ENCODE results near the gene CADPS.

Gene CADPS

DNA sequence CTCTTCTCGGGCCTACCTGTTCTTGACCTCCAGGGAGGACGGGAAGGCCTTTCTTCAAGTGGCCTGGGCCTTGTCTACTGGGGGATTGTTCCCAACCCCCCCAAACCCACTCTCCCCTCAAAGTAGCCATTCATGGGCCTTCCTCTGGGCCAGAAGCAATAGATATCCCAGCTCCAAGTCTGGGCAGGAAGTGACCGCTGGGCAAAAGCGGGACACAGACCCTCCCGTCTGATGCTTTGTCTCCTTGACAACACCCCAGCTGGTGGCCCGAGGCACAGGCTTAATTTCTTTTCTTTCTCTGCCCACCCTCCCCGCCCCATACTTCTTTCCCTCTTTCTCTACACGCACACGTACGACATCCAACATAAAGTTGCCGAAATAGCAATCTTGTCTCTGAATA lies 460.4 kb downstream of the CADPS start:
- H3K4me1 ChIP-seq = no peaks in the 10 kb centered on the region
- no peaks in the 10 kb centered on the region for H3K36me3 ChIP-seq
- no peaks in the 10 kb centered on the region for H3K27me3 ChIP-seq
- H3K4me3 ChIP-seq = no peak overlapping the region
- intact Hi-C loops (cut with DNase I; ENCODE audit: low total_unique reads) = no loop called here
- no peak for DNase-seq
- TF ChIP-seq, protein P1, sequence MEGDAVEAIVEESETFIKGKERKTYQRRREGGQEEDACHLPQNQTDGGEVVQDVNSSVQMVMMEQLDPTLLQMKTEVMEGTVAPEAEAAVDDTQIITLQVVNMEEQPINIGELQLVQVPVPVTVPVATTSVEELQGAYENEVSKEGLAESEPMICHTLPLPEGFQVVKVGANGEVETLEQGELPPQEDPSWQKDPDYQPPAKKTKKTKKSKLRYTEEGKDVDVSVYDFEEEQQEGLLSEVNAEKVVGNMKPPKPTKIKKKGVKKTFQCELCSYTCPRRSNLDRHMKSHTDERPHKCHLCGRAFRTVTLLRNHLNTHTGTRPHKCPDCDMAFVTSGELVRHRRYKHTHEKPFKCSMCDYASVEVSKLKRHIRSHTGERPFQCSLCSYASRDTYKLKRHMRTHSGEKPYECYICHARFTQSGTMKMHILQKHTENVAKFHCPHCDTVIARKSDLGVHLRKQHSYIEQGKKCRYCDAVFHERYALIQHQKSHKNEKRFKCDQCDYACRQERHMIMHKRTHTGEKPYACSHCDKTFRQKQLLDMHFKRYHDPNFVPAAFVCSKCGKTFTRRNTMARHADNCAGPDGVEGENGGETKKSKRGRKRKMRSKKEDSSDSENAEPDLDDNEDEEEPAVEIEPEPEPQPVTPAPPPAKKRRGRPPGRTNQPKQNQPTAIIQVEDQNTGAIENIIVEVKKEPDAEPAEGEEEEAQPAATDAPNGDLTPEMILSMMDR (IDR thresholded peaks at IDR 0.05) = no peak
- no peaks in the 10 kb centered on the region for H3K9me3 ChIP-seq
- H3K27ac ChIP-seq = no peak overlapping the region

DNA sequence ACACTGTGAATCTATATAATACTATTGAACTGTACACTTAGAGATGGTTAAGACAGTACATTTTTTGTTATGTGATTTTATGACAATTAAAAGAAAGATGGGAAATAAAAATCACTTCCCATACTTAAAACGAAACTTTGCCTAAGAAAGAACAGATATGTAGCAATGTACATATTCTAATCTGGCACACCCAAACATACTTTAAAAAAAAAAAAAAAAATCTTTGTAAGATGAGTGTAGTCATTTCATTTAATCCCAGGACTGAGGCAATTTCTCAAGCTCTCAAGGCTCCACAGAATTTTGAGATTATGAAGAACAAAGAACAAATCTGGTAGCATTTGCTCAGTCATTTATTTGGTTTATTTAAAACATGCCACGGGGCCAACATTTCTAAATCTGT lies 461.5 kb downstream of the CADPS start:
- TF ChIP-seq, protein P1 (IDR thresholded peaks at IDR 0.05) = no peak
- no peak for DNase-seq
- Histone ChIP-seq H3K4me1 (no peaks in the 10 kb centered on the region), H3K27me3 (no peaks in the 10 kb centered on the region), H3K4me3 (no peak overlapping the region), H3K27ac (no peak overlapping the region), H3K36me3 (no peaks in the 10 kb centered on the region), H3K9me3 (no peaks in the 10 kb centered on the region)
- intact Hi-C loops (cut with DNase I; ENCODE audit: low total_unique reads) = no loop called here

DNA sequence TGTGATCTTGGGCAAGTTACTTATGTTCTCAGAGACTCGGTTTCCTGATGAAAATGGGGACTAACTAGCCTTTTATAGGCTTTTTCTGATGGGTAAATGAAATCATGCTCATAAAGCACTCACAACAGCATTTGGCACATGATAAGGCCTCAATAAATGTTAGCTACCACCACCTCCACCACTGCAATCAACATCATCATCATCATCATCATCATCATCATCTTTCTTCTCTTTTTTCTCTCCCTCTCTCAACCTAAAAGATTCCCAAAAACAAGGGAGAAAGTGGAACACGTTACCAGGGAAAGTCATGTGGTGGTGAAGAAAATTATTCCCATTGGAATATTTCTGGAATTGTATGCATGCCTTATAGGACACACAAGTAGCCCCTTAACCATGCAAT lies 468.3 kb downstream of the CADPS start:
- no peaks in the 10 kb centered on the region for H3K4me1 ChIP-seq
- no peaks in the 10 kb centered on the region for H3K36me3 ChIP-seq
- no peaks in the 10 kb centered on the region for H3K9me3 ChIP-seq
- no peak for DNase-seq
- H3K4me3 ChIP-seq = no peak overlapping the region
- no peak overlapping the region for H3K27ac ChIP-seq
- TF ChIP-seq, protein P1 (IDR thresholded peaks at IDR 0.05) = no peak
- intact Hi-C loops (cut with DNase I; ENCODE audit: low total_unique reads) = no loop called here
- no peaks in the 10 kb centered on the region for H3K27me3 ChIP-seq

DNA sequence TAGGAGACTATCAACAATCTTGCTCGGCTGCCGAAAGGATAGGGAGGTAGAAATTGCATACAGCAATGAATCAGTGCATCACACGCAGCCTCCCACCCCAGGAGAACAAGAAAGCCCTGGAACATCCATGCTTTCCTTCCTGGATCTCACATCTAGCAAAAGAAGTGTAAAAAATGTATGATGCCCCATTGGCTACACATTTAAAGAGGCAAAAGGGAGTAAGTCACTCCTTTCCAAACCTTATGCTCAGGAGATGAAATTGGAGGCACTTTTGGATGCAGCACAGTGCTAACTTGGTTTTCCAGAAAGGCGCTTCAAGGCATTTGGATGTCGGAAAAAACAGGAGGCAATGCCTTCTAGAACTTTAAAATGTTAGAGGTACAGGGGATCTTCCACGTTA lies 469.6 kb downstream of the CADPS start:
- intact Hi-C loops (cut with DNase I; ENCODE audit: low total_unique reads) = no loop called here
- H3K36me3 ChIP-seq = no peaks in the 10 kb centered on the region
- H3K9me3 ChIP-seq = no peaks in the 10 kb centered on the region
- TF ChIP-seq, protein P1 (IDR thresholded peaks at IDR 0.05) = no peak
- no peak overlapping the region for H3K4me3 ChIP-seq
- H3K4me1 ChIP-seq = no peaks in the 10 kb centered on the region
- H3K27me3 ChIP-seq = no peaks in the 10 kb centered on the region
- H3K27ac ChIP-seq = no peak overlapping the region
- no peak for DNase-seq

DNA sequence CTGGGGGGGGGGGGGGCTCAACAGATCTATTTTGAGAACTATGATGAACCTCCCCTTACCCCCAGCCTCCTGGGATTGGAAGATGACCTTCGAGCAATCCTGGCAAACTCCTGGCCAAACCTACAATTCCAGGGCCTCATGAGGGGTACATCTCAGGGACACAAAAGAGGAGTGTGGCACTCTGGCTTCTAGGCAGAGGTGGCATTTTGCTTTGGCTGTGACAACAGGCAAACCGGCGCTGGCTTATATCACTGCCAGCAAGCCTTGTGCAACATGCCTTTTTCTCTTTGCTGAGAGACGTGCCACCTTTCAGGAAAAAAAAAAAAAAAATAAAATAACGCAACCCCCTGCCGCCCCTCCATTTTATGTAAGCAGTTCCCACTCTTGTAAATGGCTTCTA lies 470.1 kb downstream of the CADPS start:
- Histone ChIP-seq H3K4me1 (no peaks in the 10 kb centered on the region), H3K27me3 (no peaks in the 10 kb centered on the region), H3K36me3 (no peaks in the 10 kb centered on the region), H3K27ac (no peak overlapping the region), H3K9me3 (no peaks in the 10 kb centered on the region), H3K4me3 (no peak overlapping the region)
- intact Hi-C loops (cut with DNase I; ENCODE audit: low total_unique reads) = no loop called here
- TF ChIP-seq, protein P1 (IDR thresholded peaks at IDR 0.05) = no peak
- no peak for DNase-seq

DNA sequence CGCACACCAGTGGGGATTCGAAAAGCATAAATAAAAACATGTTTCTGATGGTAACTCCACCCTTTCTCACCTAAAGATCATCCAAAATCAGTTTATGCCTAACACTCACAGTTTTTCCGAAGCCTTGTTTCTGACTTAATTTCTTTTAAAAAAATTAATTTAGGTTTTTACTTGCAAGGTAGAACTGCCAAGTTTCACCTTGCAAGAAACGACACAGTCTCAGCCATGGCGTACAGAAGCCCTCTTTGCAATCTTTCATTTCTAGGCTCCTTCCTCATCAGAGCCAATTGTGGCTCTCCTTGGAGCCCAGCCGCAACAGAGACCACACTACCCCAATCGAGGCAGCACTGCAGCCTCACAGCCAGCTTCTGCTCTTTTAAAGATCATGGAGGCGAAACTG lies 470.9 kb downstream of the CADPS start:
- H3K27me3 ChIP-seq = no peaks in the 10 kb centered on the region
- no peaks in the 10 kb centered on the region for H3K4me1 ChIP-seq
- intact Hi-C loops (cut with DNase I; ENCODE audit: low total_unique reads) = no loop called here
- H3K36me3 ChIP-seq = no peaks in the 10 kb centered on the region
- TF ChIP-seq, protein P1 (IDR thresholded peaks at IDR 0.05) = no peak
- H3K9me3 ChIP-seq = no peaks in the 10 kb centered on the region
- DNase-seq = no peak
- no peak overlapping the region for H3K27ac ChIP-seq
- no peak overlapping the region for H3K4me3 ChIP-seq
